GM13976 (cell line): ENCODE measurements around the gene NEK7.

Experiments
- DNase-seq: peaks from one replicate; pipeline ENCODE4 v3.0.0; 2012; ENCODE audit warnings: low spot score
- CTCF ChIP-seq: IDR thresholded peaks from 2 replicates; pipeline ENCODE4 v1.5.1; 2012; ENCODE audit warnings: borderline replicate concordance, mild to moderate bottlenecking; ENCODE audit not compliant: insufficient read depth; ENCODE audit errors: extremely low read depth, missing control alignments, control extremely low read depth
- in situ Hi-C: fragments of 300-500 bp; cut with MboI; formaldehyde crosslinking; loops from one replicate; pipeline ENCODE4 v1.12.0; 2022; ENCODE audit warnings: low sequenced_read_pairs, mixed read lengths, inconsistent platforms; ENCODE audit not compliant: unreplicated experiment

Gene NEK7

DNA sequence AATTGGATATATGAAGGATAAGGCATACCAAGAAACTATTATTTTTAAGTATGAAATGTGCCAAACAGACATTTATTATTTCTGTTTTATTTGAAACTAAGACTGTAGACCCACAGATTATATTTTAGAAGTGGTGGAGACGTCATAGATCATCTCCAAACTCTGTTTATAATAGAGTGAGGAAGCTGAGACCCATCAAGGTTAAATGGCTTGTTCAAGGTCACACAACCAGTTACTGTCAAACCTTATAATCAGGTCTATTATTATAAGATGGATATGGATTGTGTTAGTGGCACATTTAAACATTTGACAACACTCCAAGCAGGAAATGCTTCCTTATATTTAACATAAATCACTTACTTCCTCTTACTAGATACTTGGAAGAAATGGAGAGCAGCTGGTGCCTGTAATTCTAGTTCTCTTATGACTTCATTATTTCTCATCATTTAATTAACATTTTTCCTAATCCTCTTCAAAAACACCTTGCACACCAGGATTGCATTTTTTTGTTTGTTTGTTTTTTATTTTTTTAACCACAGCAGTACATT, 117.0 kb downstream of the NEK7 start:
- no peak for DNase-seq
- TF ChIP-seq CTCF = no peak
- in situ Hi-C loops = no loop called here

- in situ Hi-C loops = no loop called here
- no peak for DNase-seq
- no peak for TF ChIP-seq CTCF
Observed at GRCh38 chr1:198275597-198275996, 118.8 kb downstream of the NEK7 start.

DNA sequence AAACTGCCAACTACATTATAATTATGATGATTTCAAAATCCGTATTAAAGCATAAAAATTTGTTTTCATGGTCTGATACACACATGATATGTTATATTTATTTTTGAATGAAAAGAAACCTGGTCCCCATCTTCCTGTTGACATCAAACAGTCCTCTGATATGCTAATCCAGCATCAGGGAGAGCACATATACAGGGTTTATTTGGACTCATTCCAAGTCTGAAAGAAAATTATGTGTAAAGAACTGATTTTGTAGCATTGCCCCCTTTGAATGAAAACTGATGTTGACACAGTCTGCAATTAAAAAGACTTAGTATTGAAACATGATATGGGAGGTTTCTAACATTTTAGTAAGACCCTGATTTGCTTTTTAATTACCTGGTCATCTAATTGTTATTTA, 119.4 kb downstream of the NEK7 start:
- no peak for TF ChIP-seq CTCF
- no peak for DNase-seq
- in situ Hi-C loops = no loop called here

- in situ Hi-C loops = no loop called here
- no peak for TF ChIP-seq CTCF
- DNase-seq = no peak
Observed at GRCh38 chr1:198278943-198279342, 122.1 kb downstream of the NEK7 start.

- no peak for DNase-seq
- no peak for TF ChIP-seq CTCF
- in situ Hi-C loops = no loop called here
Observed at GRCh38 chr1:198280080-198280479, 123.3 kb downstream of the NEK7 start.

GRCh38 chr1:198281911-198282310, 125.1 kb downstream of the NEK7 start:
- in situ Hi-C loops = no loop called here
- no peak for DNase-seq
- no peak for TF ChIP-seq CTCF

DNA sequence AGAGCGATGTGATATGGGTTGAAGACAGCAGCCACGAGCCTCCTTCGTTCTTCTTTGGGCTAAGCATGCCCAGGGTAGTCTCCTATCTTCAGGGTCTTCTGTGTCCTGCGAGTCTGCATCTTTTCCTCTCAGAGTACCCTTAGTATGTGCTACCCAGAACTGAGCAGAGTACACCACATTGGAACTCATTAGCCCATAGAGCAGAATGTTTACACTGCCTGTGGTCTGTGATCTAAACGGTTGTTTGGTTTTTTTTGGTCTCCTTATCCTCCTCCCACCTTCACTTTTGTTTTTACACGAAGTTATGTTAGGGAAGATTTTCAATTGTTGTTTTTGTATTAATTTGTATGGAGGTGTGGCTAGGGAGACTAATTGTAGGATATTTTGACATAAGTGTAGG, 126.4 kb downstream of the NEK7 start:
- in situ Hi-C loops = no loop called here
- TF ChIP-seq CTCF = no peak
- no peak for DNase-seq
